ENCODE data around the gene MYOZ1. TPM values are rescaled to one million over a fixed set of nuclear protein-coding genes. Genes with fewer than 3 reads are reported as not detected.

Gene MYOZ1
- total and polyA plus RNA-seq, 2 of the 4 experiments (the other 2 are of a cell fraction), result 0.18 to 0.29 TPM

- H3K14ac ChIP-seq (replicated peaks; ENCODE audit: low read depth, low read length), result no peak overlapping the region
These were observed 18.2 kb downstream of the MYOZ1 start for GRCh38 chr10:73623056-73623455.

More at GRCh38 chr10:73623056-73623455, 18.2 kb downstream of the MYOZ1 start:
- no peak overlapping the region for H3K18ac ChIP-seq (ENCODE audit: low read depth, low read length)
- in situ Hi-C loops (cut with MboI; ENCODE audit: low sequenced_read_pairs) (no loop called here), intact Hi-C loops (cut with micrococcal nuclease) (no loop called here), dilution Hi-C loops (cut with HindIII; ENCODE audit: low sequenced_read_pairs, unreplicated experiment) (no loop called here)
- H3K27me3 ChIP-seq (ENCODE audit: control insufficient read depth, insufficient read depth, low read length), result no peaks in the 10 kb centered on the region
- no peak overlapping the region for H3K4me3 ChIP-seq (ENCODE audit: insufficient read depth, low read depth, low read length)
- no peak overlapping the region for H2BK20ac ChIP-seq (ENCODE audit: low read depth, low read length)
- peaks cover 14 to 30% of the 10 kb centered on the region in 2 experiments for H3K79me1 ChIP-seq (ENCODE audit: low read depth in 1 of 2, low read length in 2 of 2)
- H3K9me1 ChIP-seq (ENCODE audit: insufficient read depth, low read length), result no peaks in the 10 kb centered on the region
- 0 out of 2 replicates have a peak, but pooled peaks cover 1% of the 10 kb centered on the region for H3K4me1 ChIP-seq (ENCODE audit: control insufficient read depth, insufficient read depth, low read length)
- no peak overlapping the region for H4K8ac ChIP-seq (ENCODE audit: low read depth in 2 of 2, low read length in 2 of 2)
- H2AK9ac ChIP-seq (replicated peaks; ENCODE audit: low read depth, low read length, poor library complexity), result no peak overlapping the region
- no peaks in the 10 kb centered on the region for H3K9me3 ChIP-seq (ENCODE audit: control insufficient read depth, insufficient read depth, low read length)
- no CpG with 5 or more reads among the region's 4 CpGs for WGBS, 2 experiments (ENCODE audit: extremely low coverage in 2 of 2, insufficient read length in 1 of 2)
- no TSS peak for BruUV-seq (replicated peaks)
- no peak overlapping the region for H3K9ac ChIP-seq (ENCODE audit: low read depth, low read length)
- H3K4ac ChIP-seq (ENCODE audit: low read depth, low read length), result no peak overlapping the region
- H4K91ac ChIP-seq (ENCODE audit: insufficient read depth, low read depth, low read length), result no peak overlapping the region
- no peak overlapping the region for H3K4me2 ChIP-seq (ENCODE audit: low read depth, low read length)
- no peak overlapping the region for H3K27ac ChIP-seq (ENCODE audit: insufficient read depth, low read length)
- H2AK5ac ChIP-seq (ENCODE audit: low read depth, low read length), result no peak overlapping the region
- H3K36me3 ChIP-seq (ENCODE audit: control insufficient read depth, insufficient read depth, low read length), result no peaks in the 10 kb centered on the region
- no peaks in the 10 kb centered on the region for H4K20me1 ChIP-seq (ENCODE audit: insufficient read depth, low read length)
- DNase-seq, result no peak
- no peak overlapping the region for H3K56ac ChIP-seq (ENCODE audit: extremely low read depth, insufficient read depth, low read length)
- no peak overlapping the region for H2BK15ac ChIP-seq (ENCODE audit: low read depth, low read length)
- TF ChIP-seq CEBPB (IDR thresholded peaks at IDR 0.05; ENCODE audit: low read depth, low read length) (no peak), CHD1 (IDR thresholded peaks at IDR 0.05; ENCODE audit: low read depth, low read length) (no peak), RAD21 (IDR thresholded peaks at IDR 0.05; ENCODE audit: low read length) (no peak), MAFK (IDR thresholded peaks at IDR 0.05; ENCODE audit: low read depth, low read length) (no peak), CTCF (conservative IDR thresholded peaks at IDR 0.05; ENCODE audit: low read depth, low read length) (no peak), NFE2L2 (IDR thresholded peaks at IDR 0.05; ENCODE audit: low read depth, low read length) (no peak), RFX5 (IDR thresholded peaks at IDR 0.05; ENCODE audit: low read depth, low read length) (no peak), FOS (IDR thresholded peaks at IDR 0.05; ENCODE audit: low read depth, low read length) (no peak), POLR2A (IDR thresholded peaks at IDR 0.05; ENCODE audit: low read depth, low read length) (no peak), RCOR1 (IDR thresholded peaks at IDR 0.05; ENCODE audit: insufficient replicate concordance, low read length) (no peak), MAZ (IDR thresholded peaks at IDR 0.05; ENCODE audit: borderline replicate concordance, low read depth, low read length) (no peak), MXI1 (IDR thresholded peaks at IDR 0.05; ENCODE audit: borderline replicate concordance, low read depth, low read length) (no peak), BHLHE40 (IDR thresholded peaks at IDR 0.05; ENCODE audit: low read depth, low read length) (no peak)
- no peak overlapping the region for H2BK120ac ChIP-seq (ENCODE audit: low read depth, low read length)
- no peak overlapping the region for H2BK5ac ChIP-seq (ENCODE audit: low read depth, low read length, poor library complexity, severe bottlenecking)
- H3K23ac ChIP-seq (ENCODE audit: low read depth, low read length), result no peak overlapping the region
- CTCF ChIA-PET, result interaction anchor here (2.0 kb wide), 1 partner anchor 12 kb away, joined by 5 read pairs; no protein-coding TSS in a partner anchor
- H2AFZ ChIP-seq (replicated peaks; ENCODE audit: low read length, poor library complexity), result no peak overlapping the region
- no peak overlapping the region for H4K5ac ChIP-seq (ENCODE audit: low read depth, low read length)
- POLR2A ChIA-PET (ENCODE audit: unreplicated experiment), result no interaction called here
- no peak for ATAC-seq (ENCODE audit: low read depth)

All from IMR-90 (cell line).